HG03442 (cell line): Measurements from ENCODE around the gene ZNF22.

ENCODE experiments used
- ATAC-seq: cut with Tn5 transposase; IDR thresholded peaks from one replicate; pipeline ENCODE4 v1.9.1; 2021; ENCODE audit warnings: mild to moderate bottlenecking, moderate library complexity; ENCODE audit not compliant: unreplicated experiment

ZNF22 gene

DNA sequence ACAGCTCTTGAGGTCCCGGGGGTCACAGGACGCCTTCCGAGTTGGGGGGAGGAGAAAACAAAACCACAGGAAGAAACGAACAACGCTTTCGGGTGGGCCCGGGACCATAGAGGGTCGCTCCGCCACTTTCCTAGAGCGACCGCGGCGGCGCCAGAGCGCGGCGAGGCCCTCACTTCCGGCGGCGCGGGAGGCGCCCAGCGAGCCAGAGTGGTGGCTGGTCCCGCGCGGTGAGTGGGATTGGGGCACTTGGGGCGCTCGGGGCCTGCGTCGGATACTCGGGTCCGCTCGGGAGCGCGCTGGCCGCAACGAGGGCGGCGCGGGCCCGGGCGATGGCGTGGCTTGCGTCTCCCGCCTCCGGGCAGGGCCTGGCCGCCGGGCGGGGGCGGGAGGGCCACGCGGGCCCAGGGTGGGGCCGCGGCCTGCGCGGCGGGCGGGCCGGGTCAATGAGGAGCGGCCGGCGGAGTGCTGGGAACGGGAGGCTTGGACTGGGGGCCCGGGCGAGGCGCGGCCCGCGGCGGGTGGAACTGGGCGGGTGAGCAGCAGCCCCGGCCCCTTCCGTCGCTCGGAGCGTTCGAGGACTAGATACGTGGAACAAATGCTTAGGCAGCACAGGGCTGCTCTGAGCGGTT lies at the start of gene ZNF22:
Gene ZNF22 (plus strand): TSS at position 172 of the 629 bp plus-strand sequence. CDS start 2,446 bp downstream, outside the sequence.
- ATAC-seq: peak; percentile 61

DNA sequence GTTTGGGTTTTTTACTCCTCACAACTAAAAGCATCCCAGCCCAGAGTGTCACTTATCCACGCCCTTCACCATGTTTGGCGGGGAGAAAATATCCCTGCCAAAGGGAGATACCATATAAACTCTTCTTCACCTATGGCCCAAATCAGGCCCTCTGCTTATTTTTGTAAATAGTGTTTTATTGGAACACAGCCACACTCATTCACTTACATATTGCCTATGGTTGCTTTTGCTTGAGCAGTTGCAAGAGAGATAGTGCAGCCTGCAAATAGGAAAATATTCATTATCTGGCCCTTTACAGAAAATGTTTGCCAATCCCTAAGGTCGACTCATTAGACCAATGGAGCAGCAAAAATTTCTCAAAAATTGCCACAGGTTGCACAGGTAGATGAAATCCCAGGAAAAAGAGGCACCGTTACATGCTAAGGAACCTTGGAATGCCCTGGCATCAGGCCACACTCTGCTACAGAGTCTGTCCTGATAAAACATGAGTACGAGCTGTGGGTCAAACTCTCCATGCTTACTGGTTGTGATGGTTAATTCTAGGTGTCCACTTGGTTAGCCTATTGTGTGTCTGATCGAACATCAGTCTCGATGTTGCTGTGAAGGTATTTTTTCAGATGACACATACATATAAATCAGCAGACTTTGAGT lies 49.0 kb upstream of the ZNF22 start:
- ATAC-seq: no peak

DNA sequence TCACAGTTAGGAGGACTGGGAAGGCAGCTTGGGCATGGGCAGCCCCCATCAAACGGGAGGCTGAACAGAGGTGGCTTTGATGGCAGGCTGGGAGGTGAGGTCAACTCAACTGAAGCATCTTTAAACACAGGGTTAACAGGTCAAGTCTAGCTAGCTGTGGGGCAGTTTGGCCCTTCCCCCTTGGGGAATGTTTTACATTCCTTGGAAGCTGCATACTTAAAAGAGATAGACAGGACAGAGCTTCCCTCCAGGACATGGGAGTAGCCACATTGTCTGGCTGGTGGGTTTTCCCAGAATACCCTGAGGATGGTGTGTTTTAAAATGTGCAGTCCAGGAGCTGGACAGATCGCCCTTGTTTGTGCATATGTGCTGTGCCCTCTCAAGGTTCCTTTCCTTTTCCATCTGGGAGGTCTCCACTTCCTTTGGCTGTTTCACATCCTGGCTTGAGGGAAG lies 47.9 kb upstream of the ZNF22 start:
- ATAC-seq: no peak

DNA sequence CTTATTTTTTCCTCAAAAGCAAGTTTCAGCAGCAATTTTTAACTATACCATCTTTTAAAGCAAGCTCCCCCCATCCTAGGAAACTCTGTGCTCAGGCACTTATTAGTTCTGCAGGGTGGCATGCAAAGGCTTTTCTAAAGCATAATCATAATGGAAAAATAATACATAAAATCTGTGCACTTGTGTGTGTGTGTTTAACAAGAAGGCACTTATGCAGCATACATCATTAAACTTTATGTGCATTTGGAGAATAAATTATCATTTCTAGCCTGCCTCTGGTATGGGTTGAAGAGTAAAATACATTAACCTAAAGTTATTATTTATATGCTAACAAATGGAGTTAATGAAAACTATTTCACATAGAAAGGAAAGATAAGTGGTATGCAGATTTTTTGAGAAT lies 46.7 kb upstream of the ZNF22 start:
- no peak for ATAC-seq

DNA sequence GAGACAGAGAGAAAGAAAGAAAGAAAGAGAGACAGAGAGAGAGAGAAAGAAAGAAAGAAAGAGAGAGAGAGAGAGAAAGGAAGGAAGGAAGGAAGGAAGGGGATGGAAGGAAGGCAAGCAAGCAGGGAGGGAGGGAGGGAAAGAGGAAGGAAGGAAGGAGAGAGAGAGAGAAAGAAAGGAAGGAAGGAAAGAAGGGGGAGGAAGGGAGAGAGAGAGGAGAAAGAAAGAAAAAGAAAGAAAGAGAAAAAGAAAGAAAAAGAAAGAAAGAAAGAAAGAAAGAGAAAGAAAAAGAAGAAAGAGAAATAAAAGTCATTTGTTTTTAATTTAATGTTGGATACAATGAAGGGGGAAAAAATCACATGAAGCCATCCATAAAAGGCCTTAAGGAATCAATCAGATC lies 45.8 kb upstream of the ZNF22 start:
- no peak for ATAC-seq

DNA sequence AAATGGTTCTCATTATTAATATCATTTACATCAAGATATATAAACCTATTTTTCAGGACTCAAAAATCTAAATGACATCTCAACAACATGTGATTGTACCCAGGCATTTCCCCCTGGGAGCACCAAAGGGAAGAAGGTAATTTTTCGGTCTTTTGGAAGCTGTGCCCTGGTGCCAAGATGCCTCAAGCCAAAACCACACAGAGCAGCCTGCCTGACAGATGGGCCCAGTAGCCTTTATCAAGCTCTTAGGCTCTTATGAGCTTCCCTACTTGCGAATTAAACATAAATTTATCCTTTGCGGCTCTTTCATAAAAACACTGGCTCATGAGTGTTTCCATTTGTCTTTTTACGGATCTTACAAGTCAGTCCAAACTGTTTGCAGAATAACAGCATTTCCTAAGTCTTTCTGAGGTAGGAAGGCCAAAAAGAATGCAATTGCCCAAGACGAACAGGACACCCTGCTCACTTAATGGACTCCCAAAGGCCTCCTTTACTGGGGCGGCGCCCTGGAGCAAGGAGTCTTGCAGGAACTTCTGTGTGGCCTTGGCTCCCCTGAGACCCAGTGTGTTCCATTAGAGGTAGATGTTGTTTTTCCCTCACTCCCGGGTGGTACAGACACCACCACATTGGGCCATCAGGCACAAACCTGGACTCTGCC lies 45.2 kb upstream of the ZNF22 start:
- no peak for ATAC-seq

DNA sequence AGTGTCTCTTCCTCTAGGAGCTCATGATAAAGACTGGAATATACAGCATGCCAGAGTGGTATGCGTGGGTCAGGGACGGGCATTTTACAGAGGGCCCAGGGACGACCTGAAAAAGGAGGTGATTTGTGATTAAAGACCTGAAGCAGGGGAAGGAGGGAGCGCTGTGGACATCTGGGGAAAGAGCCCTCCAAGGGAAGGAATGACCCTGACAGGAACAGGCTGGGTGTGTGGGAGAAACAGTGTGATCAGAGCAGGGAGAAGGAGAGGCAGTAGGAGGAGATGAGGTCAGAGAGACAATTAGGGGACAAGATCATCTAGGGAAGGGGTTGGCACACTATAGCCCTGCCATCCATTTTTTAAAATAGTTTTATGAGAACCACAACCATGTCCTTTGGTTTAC lies 44.5 kb upstream of the ZNF22 start:
- no peak for ATAC-seq

DNA sequence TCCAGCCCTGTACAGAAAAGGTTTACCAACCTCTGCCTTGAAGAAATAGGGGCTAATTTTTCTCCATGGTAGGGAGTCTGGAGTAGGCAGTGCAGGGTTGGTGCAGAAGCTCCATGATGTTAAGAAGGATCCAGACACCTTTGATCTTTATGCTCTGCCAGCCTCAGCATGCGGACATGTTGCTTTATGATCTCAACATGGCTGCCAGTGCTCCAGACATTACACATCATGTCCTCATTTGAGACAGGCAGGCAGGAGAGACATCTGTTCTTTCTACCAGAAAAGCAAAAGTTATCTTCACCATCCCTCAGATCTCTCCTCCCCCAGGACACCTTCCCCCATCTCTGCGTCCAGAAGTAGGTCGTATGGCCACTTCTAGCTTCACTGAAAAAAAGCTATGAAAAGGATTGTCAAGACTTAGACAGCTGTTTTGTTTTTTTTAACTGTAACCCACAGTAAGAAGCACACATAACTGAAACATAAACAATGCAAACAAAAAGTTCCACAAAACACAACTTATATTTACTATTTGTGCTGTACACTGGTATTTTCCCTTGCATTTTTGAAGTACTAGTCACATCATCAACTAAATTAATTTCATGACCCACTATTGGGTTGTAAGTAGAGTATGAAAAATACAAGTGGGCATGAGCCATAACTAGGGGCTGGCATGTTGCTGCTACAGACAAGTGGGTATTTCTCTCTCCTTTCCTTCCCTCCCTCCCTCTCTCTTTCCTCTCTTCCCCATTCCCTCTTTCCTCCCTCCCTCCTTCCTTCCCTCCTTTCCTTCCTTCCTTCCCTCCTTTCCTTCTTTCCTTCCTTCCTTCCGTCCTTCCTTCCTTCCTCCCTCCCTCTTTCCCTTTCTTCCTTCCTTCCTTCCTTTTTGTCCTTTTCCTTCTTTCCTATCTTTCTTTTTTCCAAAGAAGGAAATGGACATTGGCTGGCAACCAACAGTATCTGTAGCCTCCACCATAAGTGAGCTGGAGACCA lies 43.7 kb upstream of the ZNF22 start:
- ATAC-seq: no peak

DNA sequence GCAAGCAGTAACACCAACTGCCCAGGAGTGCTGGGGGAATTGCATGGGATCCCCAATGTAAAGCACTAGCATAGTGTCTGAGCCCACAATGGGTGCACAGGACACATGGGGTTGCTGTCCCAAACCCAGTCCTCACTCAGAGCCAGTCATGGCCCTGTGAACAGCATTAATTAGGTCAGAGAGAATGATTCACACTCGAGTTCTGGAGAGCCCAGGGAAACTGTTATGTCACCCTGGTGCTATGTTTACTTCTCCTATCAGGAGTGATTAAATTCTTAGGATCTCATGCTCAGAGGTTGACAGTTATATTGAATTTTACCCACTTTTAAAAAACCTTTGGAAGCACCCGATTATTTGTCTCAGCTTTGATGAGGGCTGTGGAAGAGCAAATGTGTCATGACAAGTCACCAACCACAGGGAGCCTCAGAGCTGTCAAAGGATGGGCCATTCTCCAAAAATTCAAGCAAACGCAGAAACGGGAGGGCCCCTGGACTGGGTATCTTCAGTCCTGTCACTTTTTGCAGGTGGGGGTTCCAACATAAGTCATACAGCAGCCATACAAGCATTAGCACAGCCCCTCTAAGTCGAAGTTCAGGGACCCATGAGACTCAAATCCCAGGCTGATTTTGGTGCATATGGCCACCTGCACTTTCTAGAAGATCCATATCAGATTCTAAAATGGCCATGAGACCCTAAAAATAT lies 42.4 kb upstream of the ZNF22 start:
- ATAC-seq: no peak

DNA sequence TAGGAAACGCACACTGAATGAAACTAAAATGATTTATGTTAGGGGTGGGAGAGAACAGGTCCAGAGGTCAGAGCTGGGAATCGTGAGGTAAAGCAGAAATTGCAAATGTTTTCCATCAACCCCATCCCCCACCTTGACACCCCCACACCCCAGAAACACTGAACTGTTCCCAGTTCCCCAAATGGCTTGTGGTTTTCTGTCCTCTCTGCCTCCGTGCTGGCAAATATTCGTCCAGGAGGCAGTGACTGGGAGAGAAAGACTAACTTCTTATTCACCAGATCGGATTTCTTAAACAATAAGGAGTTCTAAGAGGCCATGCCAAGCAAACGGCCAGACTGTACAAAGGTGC lies 41.9 kb upstream of the ZNF22 start:
- no peak for ATAC-seq

DNA sequence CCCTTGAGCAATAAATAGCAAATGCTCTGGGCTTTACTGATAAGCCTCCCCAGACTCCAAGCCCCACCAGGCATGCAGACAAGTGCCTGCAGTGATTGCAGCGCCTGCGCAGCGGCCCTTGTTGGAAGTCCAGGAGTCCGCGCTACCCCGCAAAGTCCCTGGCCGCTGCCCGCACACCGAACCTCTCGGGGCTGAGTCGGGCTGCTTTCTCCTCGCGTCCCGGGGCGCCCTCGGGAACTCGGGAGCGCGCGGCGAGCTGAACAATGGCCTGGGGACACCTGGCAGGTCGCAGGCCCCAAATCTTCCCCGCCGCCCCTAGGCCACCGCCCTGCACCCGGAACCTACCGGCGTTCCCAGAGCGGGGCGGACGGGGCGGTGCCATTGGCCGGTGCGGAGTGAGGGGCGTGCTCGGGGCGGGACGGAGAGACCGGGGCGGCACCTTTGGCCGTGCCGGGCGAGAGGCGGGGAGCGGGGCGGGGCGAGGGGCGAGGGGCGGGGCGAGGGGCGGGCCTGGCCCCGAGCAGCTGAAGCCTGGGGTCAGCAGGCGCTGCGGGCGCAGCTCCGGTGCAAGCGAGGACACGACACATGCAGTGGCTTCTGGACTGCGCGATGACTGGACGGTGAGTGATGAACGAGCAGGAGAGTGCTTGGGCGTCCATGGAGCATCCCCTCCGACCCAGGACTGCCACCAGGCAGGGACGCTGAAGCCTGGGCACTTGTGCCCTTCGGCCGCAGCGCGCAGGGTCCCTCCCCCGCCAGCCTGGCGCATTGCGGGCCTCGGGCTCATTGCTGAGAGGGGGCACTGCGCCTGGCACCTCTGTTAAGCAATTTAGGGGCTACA lies 41.3 kb upstream of the ZNF22 start, which contains the start of gene RASSF4:
Gene RASSF4 (plus strand): TSS at position 556 of the 841 bp plus-strand sequence. CDS start 10,401 bp downstream, outside the sequence.
- ATAC-seq: peak; percentile 93

DNA sequence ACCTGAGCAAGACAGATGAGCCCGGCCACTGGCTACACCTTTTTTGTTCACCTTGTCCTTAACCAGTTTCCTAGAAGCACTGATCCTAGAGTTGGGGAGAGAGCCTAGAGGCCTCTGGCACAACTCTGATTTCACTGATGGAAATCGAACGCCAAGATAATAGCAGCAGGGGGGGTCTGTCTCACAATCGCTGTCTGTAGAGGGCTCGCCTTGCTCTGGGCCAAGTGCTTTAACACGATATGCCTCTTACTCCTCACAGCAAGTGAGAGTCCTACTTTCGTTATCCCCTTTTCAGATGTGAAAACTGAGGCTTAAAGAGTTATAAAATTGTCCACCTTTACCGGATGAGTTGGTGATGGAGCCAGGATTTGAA lies 40.6 kb upstream of the ZNF22 start:
- no peak for ATAC-seq

DNA sequence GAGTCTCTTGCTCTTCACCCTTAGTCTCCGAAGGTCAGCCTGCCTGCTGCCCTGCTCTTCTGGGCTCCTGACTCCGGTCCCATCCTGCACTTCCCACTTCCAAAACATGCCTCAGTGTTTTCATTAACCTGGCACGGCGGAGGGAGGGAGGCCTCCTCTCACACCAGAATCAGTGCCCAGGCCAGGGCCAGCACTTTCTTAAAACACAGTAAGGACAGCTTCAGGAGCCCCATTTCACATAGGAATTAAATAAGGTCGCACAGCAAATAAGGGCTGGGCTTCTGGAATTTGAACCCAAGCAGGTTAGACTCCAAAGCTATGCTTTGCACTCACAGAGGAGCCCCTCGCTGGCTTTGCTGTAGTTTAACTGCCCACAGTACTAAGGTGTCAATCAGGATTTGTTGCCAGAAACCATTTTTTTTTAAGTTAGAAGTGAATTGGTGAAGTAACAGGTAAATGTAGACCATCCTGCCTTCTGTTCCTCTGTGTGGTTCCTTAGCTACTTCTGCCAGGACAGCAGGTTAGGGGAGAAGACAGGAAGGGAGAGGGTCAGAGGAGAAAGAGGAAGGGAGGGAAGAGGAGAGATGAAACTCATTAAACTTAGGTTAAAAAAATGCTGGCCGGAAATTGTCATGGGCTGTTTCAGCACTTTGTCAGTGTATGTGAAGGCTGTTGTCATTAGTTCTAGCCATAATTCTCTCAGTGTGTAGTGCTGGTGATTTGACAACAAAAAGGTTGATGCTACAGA lies 40.1 kb upstream of the ZNF22 start:
- no peak for ATAC-seq

DNA sequence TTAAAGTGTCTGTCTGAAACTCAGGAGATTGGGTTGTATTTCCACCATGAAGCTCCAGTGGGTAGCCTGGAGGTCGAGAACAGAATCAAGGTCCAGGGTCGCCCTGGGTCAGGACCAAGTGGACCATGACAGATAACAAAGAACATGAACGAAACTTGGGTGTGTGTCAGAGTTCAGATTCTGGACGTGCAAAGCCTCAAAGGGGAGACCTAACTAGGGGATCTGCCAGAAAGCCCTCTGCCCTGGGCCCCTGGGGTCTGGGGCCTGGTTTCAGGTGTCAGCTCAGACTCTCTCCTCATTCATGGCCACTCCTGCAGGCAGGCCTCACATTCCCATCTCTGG lies 39.5 kb upstream of the ZNF22 start:
- no peak for ATAC-seq

DNA sequence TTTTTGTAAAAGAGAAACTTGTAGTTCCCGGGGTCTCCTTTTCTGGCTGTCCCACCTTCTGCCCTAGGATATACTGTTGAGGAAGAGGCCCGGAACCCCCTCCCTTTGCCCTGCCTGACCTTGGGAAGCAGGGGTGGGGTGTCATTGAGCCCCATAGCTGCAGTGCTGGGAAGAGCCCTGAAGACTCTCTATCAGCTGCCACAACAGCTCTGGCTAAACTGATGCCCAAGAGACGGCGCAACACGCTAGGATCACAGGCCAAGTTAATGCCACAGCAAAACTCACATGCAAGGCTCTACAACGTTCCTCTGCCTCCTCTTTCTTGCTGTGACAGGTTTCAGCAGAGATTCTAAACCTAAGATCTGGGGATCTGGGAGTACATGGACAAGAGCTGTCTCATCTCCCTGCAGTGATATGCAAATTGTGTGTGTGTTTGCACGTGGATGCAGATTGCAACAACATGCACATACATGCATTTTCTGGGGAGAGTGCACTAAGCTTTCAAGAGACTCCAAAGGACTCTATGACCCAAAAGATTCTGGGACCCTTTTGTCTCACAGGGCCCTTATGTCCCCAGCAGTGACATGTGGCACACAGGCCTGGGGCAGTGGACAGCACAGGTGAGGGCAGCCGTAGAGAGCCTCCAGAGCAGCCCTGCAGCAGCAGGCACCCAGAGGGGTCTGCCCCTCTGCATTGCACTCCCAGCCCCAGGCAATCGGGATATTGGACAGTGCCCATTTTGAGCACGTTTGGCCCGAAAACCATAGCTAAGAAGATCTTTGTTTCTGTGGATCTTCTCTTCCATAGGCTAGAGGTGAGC lies 38.6 kb upstream of the ZNF22 start:
- no peak for ATAC-seq

DNA sequence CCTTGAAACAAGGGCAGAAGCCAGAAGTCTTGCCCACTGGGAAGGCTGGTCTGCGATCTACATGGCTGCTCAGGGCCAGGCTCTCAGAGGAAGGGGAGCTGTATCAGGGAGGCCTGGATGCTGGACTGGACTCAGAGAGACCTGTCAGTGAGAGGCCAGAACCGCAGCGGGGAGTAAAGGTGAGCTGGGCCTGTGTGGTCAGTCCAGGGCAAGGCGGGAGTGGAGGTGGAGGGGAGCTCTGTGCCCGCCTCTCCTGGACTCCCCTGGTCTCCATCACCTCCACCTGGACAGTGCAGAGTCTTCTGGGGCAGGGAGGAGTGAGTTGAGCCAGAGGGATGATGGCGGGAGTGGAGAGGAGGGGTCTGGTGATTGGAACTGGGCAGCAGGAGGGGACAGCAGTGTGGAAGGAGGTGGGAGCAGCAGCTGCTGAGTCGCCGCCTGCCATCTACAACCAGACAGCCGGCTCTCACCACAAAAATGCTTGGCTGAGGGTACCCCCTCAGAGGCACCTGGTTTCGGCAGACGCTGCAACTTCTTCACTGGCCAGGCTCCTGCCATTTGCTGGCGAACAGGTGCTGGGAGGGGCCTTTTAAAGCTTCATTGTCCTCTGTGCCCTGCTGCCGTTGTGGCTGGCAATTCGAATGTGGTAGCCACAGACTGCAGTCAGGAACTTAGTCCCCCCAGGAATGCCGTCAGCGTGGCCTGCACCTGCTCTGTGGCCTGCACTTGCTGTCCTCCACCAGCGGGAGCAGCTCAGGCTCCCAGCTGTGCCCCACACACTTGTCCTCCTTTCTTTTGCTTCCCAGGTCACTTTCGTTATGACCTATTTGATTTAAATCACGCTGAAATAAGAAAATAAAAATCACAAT lies 37.6 kb upstream of the ZNF22 start:
- no peak for ATAC-seq
